HuH-7 (cell line): ENCODE measurements around the gene TMEM88.

Experiments
- DNase-seq: peaks from one replicate; pipeline ENCODE4 v3.0.0; 2011; ENCODE audit warnings: low spot score

Gene TMEM88

GRCh38 chr17:7843536-7844291 lies 11.2 kb upstream of the TMEM88 start:
- peak; percentile 76 for DNase-seq

- DNase-seq, result peak; percentile 93
Observed at GRCh38 chr17:7844292-7845154, 10.3 kb upstream of the TMEM88 start.

GRCh38 chr17:7845359-7846062 lies 9.4 kb upstream of the TMEM88 start:
- no peak for DNase-seq

- DNase-seq, result no peak
Observed at GRCh38 chr17:7846063-7846735, 8.7 kb upstream of the TMEM88 start.

- DNase-seq, result no peak
Observed at GRCh38 chr17:7846765-7847661, 7.9 kb upstream of the TMEM88 start.

- DNase-seq, result no peak
Observed at GRCh38 chr17:7848131-7848579, 6.7 kb upstream of the TMEM88 start.

GRCh38 chr17:7848739-7849129 lies 6.1 kb upstream of the TMEM88 start:
- no peak for DNase-seq

GRCh38 chr17:7849130-7849750 lies 5.6 kb upstream of the TMEM88 start:
- DNase-seq, result no peak

- no peak for DNase-seq
Observed at GRCh38 chr17:7849751-7850504, 4.9 kb upstream of the TMEM88 start.

GRCh38 chr17:7850701-7851437 lies 4.0 kb upstream of the TMEM88 start:
- DNase-seq, result no peak

- DNase-seq, result peak; percentile 74
Observed at GRCh38 chr17:7851438-7852261, 3.2 kb upstream of the TMEM88 start.

GRCh38 chr17:7852262-7852670 lies 2.6 kb upstream of the TMEM88 start:
- DNase-seq, result no peak

- DNase-seq, result no peak
Observed at GRCh38 chr17:7852919-7853690, 1.8 kb upstream of the TMEM88 start.

- DNase-seq, result no peak
Observed at GRCh38 chr17:7853691-7854038, 1.2 kb upstream of the TMEM88 start.

GRCh38 chr17:7854078-7854777 lies 638 bp upstream of the TMEM88 start:
- no peak for DNase-seq

GRCh38 chr17:7855660-7856010 lies 769 bp downstream of the TMEM88 start:
- no peak for DNase-seq
